ENCODE measurements around the gene CTSW.
A peak's percentile ranks its signal among the peaks of the same experiment; 100 is the strongest.

DNA sequence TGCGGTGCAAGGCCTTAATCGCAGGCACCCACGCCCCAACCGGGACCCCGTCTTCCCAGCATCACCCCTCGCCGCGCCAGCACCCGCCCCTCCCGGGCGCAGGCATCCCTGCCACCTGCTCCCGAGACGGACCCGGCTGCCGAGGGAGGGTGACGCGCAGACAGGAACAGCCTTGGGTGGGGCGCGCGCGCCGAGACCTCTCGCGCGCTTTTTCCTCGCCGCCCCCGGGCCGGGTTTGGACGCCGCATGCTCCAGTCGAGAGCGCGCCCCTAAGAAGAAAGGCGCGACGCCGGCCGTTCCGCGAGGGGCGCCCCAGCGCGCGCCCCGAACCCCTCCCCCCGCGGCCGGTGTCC, 22.2 kb upstream of the CTSW start:
- TF ChIP-seq, protein P1, sequence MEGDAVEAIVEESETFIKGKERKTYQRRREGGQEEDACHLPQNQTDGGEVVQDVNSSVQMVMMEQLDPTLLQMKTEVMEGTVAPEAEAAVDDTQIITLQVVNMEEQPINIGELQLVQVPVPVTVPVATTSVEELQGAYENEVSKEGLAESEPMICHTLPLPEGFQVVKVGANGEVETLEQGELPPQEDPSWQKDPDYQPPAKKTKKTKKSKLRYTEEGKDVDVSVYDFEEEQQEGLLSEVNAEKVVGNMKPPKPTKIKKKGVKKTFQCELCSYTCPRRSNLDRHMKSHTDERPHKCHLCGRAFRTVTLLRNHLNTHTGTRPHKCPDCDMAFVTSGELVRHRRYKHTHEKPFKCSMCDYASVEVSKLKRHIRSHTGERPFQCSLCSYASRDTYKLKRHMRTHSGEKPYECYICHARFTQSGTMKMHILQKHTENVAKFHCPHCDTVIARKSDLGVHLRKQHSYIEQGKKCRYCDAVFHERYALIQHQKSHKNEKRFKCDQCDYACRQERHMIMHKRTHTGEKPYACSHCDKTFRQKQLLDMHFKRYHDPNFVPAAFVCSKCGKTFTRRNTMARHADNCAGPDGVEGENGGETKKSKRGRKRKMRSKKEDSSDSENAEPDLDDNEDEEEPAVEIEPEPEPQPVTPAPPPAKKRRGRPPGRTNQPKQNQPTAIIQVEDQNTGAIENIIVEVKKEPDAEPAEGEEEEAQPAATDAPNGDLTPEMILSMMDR (IDR thresholded peaks at IDR 0.05; ENCODE audit: poor library complexity, severe bottlenecking), result no peak
- no peak for TF ChIP-seq SMC3 (conservative IDR thresholded peaks at IDR 0.05; ENCODE audit: poor library complexity)
- TF ChIP-seq EZH2 (IDR thresholded peaks at IDR 0.05; ENCODE audit: borderline replicate concordance, insufficient read depth, low read length, poor library complexity, severe bottlenecking), result no peak
- no peak for TF ChIP-seq POLR2AphosphoS5 (IDR thresholded peaks at IDR 0.05)
- no peak for TF ChIP-seq EP300 (conservative IDR thresholded peaks at IDR 0.05; ENCODE audit: poor library complexity, severe bottlenecking)
- TF ChIP-seq, protein P2, sequence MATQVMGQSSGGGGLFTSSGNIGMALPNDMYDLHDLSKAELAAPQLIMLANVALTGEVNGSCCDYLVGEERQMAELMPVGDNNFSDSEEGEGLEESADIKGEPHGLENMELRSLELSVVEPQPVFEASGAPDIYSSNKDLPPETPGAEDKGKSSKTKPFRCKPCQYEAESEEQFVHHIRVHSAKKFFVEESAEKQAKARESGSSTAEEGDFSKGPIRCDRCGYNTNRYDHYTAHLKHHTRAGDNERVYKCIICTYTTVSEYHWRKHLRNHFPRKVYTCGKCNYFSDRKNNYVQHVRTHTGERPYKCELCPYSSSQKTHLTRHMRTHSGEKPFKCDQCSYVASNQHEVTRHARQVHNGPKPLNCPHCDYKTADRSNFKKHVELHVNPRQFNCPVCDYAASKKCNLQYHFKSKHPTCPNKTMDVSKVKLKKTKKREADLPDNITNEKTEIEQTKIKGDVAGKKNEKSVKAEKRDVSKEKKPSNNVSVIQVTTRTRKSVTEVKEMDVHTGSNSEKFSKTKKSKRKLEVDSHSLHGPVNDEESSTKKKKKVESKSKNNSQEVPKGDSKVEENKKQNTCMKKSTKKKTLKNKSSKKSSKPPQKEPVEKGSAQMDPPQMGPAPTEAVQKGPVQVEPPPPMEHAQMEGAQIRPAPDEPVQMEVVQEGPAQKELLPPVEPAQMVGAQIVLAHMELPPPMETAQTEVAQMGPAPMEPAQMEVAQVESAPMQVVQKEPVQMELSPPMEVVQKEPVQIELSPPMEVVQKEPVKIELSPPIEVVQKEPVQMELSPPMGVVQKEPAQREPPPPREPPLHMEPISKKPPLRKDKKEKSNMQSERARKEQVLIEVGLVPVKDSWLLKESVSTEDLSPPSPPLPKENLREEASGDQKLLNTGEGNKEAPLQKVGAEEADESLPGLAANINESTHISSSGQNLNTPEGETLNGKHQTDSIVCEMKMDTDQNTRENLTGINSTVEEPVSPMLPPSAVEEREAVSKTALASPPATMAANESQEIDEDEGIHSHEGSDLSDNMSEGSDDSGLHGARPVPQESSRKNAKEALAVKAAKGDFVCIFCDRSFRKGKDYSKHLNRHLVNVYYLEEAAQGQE (IDR thresholded peaks at IDR 0.05; ENCODE audit: borderline replicate concordance), result no peak
- no peak for TF ChIP-seq RAD21 (conservative IDR thresholded peaks at IDR 0.05)
- no peak for TF ChIP-seq TAF1 (IDR thresholded peaks at IDR 0.05; ENCODE audit: low read depth)
- TF ChIP-seq MXI1 (conservative IDR thresholded peaks at IDR 0.05; ENCODE audit: poor library complexity, severe bottlenecking), result peak; percentile 59

All from neural cell (in vitro differentiated cells).